GM20000 (cell line): ENCODE results near the gene RPS6KC1.

Source experiments
- DNase-seq: peaks from one replicate; pipeline ENCODE4 v3.0.0; 2012; ENCODE audit warnings: low spot score
- CTCF ChIP-seq: IDR thresholded peaks from 2 replicates; pipeline ENCODE4 v1.5.1; 2012; ENCODE audit warnings: mild to moderate bottlenecking, control low read depth; ENCODE audit errors: extremely low read depth, missing control alignments

Gene RPS6KC1

GRCh38 chr1:213075725-213076124 is 24.7 kb downstream of the RPS6KC1 start:
- TF ChIP-seq CTCF = no peak
- peak; percentile 25 for DNase-seq

DNA sequence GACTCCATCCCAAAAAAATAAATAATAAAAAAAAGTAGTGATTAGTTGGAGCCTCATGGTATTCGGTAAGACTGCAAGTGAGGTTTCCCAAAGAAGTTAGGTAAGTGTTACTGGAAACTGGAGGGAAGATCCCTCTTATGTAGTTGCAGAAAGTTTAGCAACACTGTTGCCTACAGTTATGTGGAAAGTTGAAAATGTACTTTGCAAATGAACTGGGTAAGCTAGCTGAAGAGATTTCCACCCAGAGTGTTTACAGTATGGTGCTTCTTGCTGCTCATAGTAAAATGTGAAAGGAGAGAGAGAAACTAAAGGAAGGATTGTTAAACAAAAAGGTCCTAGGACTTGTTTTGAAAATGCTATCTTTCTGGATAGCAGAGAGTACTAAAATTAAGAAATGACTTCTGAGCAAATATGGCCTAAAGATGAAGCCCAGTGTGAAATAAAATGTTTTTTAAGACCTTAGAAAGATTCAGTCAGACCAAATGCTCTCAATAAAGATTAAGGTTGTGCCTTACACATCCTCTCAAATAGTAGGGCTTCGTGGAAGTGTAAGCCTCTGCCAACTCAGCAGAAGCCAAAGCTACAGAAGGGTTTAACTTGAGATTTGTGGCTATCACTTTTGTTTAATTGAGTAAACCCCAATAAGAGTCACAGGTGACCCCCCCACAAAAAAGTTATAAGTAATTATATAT is 31.5 kb downstream of the RPS6KC1 start:
- no peak for TF ChIP-seq CTCF
- no peak for DNase-seq

DNA sequence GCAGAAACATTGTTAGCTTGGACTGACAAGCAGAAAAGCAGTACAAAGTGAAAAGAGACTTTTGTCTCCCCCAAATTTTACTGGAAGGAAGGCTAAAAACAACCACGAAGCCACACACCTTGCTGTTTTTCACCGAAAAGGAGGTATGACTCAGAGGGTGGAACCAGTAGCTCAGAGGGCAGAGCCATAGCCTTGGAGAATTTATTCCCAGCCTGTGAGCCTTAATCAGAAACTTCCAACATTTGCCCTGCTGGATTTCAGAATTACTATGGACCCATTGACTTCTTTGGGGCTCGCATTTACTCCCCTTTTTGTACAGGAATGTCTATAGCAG is 32.0 kb downstream of the RPS6KC1 start:
- no peak for TF ChIP-seq CTCF
- no peak for DNase-seq

DNA sequence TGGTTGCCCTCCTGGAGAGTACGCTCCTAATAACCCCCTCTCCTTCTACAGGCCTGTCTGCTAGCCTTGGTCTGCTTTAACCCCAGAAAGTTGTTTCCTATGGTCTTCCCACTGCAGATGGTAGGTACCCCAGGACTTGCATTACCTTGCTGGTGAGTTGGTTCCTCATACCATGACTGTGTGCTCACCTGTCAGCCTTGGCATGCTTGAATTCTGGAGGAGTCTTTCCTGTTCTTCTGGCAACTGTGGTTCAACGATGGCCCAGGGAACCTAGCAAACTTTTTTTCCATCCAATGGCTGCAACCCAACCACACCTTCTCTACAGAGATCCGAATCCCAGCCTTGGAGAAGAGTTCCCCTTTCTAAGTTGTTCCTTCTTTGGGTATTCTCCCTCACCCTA is 36.9 kb downstream of the RPS6KC1 start:
- DNase-seq = no peak
- TF ChIP-seq CTCF = no peak

DNA sequence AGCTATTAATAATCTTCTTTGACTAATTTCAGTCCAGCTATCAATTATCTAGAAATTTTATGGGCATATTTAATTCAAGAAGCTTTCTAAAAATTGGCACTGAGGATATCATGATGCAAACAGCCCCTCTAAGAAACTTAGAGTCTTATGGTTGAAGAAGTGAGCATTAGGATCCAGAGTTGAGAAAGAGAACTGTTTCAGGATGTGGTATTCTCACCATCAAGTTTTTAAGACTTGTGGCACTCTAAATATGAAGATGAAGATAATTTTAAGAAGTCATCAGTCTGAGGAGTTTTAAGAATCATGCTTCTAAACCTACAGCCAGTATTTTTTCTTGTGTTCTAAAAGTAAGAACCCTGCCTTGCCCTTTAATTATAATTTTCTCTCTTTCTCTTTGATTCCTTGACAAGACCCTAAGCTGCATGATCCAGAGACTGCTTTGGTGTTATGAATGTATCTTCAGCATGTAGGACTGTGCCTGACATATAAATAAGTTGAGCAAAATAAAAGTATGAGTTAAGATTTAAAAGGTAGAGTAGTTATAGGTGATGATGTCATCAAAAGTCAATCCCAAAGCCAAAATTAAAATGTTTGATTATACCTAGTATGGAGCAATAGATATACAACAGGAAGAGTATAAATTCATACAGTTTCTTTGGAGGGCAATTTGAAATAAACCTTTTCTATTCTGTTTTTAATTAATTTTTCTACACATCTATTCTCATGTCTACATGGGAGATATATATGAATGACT is 39.1 kb downstream of the RPS6KC1 start:
- DNase-seq = no peak
- TF ChIP-seq CTCF = no peak

DNA sequence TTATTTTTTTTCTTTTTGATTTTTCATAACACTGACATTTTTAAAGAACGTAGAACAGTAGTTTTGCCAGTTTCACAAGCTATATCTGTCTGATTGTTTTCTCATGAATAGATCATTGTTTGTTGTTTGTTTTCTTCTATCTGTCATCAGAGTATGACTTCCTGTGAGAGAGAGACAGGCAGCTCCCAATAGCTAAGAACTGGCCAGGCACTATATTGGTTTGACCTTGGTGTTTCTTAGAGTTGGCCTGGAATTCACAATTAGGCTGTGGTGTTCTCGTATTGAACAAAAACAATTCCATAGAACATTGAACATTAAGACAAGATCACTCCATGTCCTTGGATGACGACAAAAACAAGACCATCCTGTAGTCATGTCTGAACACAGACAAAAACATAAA is 43.4 kb downstream of the RPS6KC1 start:
- no peak for DNase-seq
- no peak for TF ChIP-seq CTCF

GRCh38 chr1:213095467-213095866 is 44.4 kb downstream of the RPS6KC1 start:
- TF ChIP-seq CTCF = no peak
- DNase-seq = no peak
